ENCODE data around the gene RNPEPL1. TPM values are rescaled to one million over a fixed set of nuclear protein-coding genes. Genes with fewer than 3 reads are reported as not detected.

RNPEPL1 gene
- total and polyA plus RNA-seq, 8 donors, result 20.9 to 99.2 (median 27.8) TPM

DNA sequence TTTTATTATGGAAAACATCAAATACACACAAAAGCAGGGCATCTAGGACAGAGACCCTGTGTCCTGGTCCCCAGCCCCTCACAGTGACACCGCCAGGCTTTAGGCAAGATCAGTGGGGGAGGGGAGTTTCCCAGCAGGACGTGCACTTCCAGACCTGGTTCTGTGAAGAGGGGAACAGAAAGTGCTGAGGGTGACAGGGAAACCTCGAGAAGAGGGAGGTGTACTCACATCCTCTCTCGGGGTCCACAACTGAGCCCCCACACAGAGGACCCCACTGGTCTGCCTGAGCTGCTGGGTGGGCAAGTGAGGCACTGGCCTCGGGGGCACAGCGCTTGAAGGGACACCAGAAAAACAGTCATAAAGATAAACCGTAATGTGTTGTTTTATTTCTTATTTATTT is 52.6 kb downstream of the RNPEPL1 start:
- H3K36me3 ChIP-seq, result no peaks in the 10 kb centered on the region
- peak in 2 of 4 donors; percentile 31 to 36 for DNase-seq
- H3K27ac ChIP-seq, result peak overlapping the region in 1 of 2 donors; percentile 28
- H3K9me3 ChIP-seq, result peaks cover 0 to 3% of the 10 kb centered on the region in 2 donors
- H3K4me3 ChIP-seq, result no peak overlapping the region
- H3K27me3 ChIP-seq, result peaks cover 0 to 24% of the 10 kb centered on the region in 2 donors
- intact Hi-C loops (cut with DNase I), result no loop called here
- TF ChIP-seq, protein P1, sequence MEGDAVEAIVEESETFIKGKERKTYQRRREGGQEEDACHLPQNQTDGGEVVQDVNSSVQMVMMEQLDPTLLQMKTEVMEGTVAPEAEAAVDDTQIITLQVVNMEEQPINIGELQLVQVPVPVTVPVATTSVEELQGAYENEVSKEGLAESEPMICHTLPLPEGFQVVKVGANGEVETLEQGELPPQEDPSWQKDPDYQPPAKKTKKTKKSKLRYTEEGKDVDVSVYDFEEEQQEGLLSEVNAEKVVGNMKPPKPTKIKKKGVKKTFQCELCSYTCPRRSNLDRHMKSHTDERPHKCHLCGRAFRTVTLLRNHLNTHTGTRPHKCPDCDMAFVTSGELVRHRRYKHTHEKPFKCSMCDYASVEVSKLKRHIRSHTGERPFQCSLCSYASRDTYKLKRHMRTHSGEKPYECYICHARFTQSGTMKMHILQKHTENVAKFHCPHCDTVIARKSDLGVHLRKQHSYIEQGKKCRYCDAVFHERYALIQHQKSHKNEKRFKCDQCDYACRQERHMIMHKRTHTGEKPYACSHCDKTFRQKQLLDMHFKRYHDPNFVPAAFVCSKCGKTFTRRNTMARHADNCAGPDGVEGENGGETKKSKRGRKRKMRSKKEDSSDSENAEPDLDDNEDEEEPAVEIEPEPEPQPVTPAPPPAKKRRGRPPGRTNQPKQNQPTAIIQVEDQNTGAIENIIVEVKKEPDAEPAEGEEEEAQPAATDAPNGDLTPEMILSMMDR (IDR thresholded peaks at IDR 0.05), result no peak
- peaks cover 0 to 56% of the 10 kb centered on the region in 2 donors for H3K4me1 ChIP-seq
- no peak for ATAC-seq

GRCh38 chr2:240622060-240622411 is 53.8 kb downstream of the RNPEPL1 start:
- peaks cover 0 to 64% of the 10 kb centered on the region in 2 donors for H3K4me1 ChIP-seq
- no peaks in the 10 kb centered on the region for H3K36me3 ChIP-seq
- H3K4me3 ChIP-seq, result no peak overlapping the region
- peak in 2 of 4 donors; percentile 24 to 25 for DNase-seq
- TF ChIP-seq, protein P1 (IDR thresholded peaks at IDR 0.05), result no peak
- H3K27ac ChIP-seq, result no peak overlapping the region
- intact Hi-C loops (cut with DNase I), result no loop called here
- H3K27me3 ChIP-seq, result peaks cover 0 to 24% of the 10 kb centered on the region in 2 donors
- ATAC-seq, result no peak
- peaks cover 0 to 3% of the 10 kb centered on the region in 2 donors for H3K9me3 ChIP-seq

- peaks cover 0 to 24% of the 10 kb centered on the region in 2 donors for H3K27me3 ChIP-seq
- no peaks in the 10 kb centered on the region for H3K36me3 ChIP-seq
- TF ChIP-seq, protein P1 (IDR thresholded peaks at IDR 0.05), result no peak
- no peak for ATAC-seq
- intact Hi-C loops (cut with DNase I), result no loop called here
- H3K27ac ChIP-seq, result no peak overlapping the region
- no peaks in the 10 kb centered on the region for H3K9me3 ChIP-seq
- peaks cover 0 to 68% of the 10 kb centered on the region in 2 donors for H3K4me1 ChIP-seq
- peak in 3 of 4 donors; percentile 51 to 84 (median 61) for DNase-seq
- no peak overlapping the region for H3K4me3 ChIP-seq
Observed at GRCh38 chr2:240622531-240623235, 54.4 kb downstream of the RNPEPL1 start.

DNA sequence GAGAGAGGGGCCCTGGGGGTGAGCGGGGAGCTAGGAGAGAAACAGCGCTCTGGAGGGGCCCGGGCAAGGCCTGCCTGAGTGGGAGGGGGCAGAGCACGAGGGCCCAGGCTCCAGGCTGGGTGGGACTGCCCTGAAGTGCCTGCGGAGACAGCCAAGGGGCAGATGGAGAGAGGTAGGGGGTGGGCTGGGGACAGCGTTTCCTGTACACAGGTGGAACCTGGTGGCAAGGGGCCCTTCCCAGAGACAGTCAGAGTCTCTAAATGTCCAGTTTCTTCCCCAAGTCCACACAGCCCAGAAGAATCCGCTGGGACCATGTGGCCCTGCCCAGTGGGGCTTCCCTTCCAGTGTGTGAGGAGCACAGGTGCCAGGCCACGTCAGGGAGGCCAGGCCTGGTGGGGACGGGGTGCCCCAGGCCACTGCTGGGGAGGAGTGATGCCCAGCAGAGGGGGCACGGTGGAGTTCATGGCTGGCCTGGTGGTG is 55.3 kb downstream of the RNPEPL1 start:
- TF ChIP-seq, protein P1 (IDR thresholded peaks at IDR 0.05), result no peak
- Histone ChIP-seq H3K36me3 (no peaks in the 10 kb centered on the region), H3K4me3 (no peak overlapping the region), H3K4me1 (peaks cover 0 to 68% of the 10 kb centered on the region in 2 donors), H3K9me3 (no peaks in the 10 kb centered on the region), H3K27ac (no peak overlapping the region), H3K27me3 (peaks cover 0 to 31% of the 10 kb centered on the region in 2 donors)
- peak in 2 of 4 donors; percentile 29 to 77 for DNase-seq
- intact Hi-C loops (cut with DNase I), result no loop called here
- ATAC-seq, result no peak
